HG03280 (cell line): ENCODE results near the gene SIRPB1.
"Not testable (repeated sequence)": the region's sequence is repeated elsewhere in the genome, so short reads cannot be mapped to it uniquely, and the experiment has no call there.

ENCODE experiments used
- ATAC-seq: cut with Tn5 transposase; IDR thresholded peaks from one replicate; pipeline ENCODE4 v1.9.1; 2021; ENCODE audit warnings: mild to moderate bottlenecking, moderate library complexity; ENCODE audit not compliant: unreplicated experiment

Gene SIRPB1

DNA sequence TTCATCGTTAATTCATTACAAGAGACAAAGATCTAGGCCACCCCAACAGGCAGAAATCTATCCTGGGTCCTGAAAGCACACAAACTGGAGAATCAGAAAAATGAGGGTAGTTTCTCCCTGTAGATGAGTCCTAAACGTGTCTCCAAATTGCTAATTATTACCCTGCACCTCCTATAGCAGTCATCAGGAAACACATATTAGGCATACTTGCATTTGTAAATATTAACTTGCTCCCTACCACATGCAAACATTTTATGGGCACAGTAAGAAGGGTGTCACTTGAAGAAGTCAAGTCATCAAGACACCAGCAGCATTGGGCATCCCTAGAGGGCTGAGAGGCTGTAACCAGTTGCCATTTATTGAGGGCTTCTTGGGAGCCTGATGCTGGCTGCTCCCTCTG is 17.9 kb upstream of the SIRPB1 start:
- ATAC-seq = no peak

DNA sequence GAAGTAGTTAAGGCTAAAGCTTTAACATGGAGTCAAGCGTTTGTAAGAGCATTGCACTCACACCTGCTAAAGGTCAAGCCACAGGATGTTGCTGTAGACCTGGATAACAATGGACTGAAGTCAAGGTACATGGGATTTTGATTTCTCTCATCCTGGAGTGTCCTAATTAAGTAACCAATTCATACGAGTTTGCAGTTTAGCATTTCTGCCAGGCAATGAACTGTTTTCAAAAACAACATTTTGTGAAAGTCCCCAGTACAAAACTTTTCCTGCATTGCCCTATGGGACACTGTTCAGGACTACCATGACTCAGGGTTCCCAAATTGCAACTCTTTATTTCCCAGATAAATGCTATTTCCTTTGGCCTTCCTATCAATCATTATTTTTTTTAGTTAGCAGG is 17.4 kb upstream of the SIRPB1 start:
- no peak for ATAC-seq

DNA sequence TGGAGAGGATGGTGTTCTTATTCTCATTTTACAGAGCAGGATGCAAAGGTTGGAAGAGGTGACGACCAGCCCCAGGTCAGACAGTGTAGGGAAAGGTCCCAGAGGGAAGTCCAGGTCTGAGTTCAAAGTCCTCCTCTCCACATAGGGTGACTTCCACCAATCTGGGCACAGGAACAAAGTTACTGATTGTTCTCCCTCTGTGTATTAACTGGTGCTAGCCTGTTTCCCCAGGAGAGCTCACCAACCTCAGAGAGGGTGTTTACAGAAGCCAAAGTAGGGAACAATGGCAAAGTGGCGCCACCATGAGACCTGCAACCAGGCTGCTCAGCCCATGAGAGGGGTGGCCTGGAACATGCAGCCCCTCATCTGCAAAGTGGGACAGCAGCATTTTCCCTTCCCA is 16.8 kb upstream of the SIRPB1 start:
- no peak for ATAC-seq

DNA sequence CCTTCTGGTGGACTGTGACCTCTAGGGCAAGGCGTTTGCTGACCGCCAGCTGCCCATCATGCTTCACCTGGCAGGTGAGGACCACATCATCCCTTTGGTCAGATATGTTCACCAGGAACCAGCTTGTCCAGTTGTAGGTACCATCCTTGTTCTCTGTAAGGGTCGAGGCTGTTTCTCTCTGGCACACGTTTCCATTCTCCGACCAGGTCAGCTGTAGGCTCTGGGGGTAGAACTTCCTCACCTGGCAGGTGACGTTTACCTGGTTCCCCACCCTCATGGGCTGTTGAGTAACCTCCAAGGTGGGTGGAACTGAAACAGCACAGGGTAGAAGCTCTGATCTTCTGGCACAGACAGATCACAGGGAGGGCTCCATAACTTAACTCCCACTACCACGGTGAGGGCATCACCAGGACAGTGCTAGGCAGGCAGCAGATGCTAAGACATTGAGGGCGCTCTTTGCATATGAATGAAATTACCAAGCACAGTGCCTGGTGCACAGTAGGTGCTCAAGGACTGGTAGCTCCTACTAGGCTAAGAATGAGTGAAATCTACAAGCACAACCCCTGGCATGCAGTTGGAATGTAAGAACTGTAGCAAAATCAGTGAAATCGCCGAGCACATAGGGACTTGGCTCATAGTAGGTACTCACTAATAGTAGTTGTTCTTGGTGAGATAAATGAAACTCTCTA is 15.6 kb upstream of the SIRPB1 start:
- no peak for ATAC-seq

DNA sequence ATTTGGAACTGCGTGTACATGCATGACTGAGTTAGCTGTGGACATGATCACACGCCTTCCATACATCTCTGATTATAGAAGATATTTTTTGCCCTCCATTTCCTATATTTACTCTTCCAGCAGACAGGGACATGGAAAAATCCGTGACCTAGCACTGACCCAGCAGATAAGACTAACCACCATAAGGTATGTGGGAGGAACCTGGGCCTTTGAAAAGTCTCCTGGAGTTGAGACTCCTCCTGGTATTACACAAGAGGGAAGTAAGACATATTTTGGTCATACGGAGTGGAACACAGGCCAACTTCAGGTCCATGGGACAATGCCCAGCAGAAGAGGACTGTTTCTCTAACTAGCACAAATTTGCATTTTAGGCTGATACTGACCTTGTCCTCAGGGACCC is 13.7 kb upstream of the SIRPB1 start:
- no peak for ATAC-seq

DNA sequence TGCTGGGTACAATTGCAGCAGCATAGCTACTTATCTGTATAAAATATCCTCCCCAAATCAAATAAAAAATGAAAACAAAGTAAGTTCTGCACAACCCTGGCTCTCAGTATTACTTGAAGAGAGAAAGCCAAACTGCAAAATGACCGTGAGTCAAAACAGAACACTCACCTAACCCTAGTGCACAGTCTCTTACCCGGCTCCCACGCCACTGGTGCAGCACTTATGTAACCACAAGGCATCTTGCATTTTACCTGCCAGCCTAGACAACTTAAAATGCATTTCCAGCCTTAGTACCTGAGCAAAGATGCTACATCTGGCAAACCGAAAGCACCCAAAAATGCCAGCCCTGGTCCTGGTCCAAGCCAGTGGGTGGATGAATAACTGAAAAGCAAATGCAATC is 12.4 kb upstream of the SIRPB1 start:
- ATAC-seq = no peak

DNA sequence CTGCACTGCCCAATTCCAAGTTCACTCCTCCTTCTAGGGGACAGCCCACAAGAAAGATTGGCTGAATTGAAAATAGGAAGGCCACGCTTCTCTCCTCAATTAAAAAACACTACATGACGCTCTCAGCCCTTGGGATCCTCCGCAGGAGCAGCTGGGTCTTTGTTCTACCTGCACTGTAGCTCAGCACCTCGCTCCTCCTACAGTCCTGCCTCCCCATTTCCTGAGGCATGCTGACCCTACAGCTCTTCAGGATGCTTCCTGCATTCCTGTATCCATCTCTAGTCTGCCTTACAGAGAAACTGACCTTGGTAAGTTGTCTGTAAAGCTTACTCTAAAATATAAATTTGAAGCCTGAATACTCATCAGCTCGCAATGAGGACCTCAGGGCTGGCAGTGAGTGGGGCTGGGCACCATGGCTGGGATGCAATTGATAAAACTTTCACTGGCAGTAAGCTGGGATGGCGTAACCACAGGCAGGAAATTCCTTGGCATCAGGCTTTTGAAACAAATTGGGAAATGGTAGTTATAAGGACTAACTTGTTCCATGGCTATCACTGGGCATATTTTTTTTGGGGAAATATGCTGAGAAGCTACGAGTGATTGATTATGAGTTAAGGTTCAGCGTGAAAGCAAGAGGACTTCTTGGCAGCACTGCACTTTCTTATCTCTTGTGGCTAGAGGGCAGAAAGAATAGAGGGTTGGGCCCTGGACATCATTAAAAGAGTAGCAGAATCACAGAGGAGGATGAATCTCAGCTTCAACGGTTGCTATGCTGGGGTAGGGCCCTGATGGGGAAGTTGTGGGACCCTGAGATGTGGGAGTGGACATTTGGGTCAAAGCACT is 11.7 kb upstream of the SIRPB1 start:
- no peak for ATAC-seq

DNA sequence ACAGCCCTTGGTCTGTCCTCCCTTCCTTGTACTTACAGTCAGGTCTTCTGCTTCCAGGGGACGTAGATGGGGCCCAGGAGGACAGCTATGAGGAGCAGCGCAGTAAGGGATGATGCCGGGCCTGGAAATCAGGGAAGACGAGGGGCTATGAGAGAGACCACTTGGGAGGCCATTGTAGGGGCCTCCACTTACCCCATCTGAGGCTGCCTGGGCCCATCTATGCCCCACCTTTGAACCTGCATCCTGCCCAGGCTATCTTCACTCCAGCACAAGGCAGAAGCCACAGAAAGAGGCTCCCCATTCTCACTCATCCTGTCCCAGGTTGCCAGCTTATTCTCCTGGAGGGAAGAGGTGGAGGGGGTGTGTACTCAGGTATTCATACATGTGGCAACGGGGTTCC is 10.4 kb upstream of the SIRPB1 start:
- ATAC-seq = no peak

DNA sequence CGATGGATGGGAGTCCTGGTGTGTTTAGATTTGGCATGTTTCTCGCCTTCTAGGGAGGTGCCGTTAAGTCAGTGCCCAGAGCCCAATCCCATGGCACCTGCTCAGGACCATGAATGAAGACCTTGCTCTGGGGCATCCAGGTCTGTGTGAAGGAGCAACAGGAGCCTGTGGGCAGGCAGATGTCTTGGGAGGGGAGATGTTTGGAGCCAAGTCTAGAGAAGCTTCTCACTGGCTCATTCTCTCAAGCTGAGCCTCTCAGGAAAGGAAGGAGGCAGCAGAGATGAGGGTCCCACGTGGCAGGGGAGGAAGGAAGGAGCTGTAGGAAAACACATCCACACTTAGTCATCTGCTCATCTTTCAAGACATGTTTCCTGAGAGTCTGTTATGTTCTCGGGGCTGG is 9.5 kb upstream of the SIRPB1 start:
- ATAC-seq = no peak

DNA sequence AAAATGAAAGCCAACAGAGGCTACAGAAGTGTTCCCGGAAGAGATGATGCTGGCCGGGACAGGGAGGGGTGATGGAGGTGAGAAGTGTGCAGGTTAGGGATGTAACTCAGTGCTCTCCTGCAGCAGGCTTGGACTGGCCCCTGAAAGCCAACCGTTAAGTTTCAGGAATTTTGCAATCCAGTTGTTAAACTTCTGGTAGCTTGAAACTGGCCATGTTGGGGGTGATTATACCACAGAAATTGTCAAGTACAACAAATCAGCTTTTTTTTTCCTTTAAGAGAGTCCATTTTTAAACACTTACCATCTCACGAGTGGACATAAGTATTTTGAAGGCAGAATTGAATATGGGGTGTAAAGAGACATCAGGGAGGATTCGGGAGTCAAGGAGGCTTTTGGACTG is 8.8 kb upstream of the SIRPB1 start:
- no peak for ATAC-seq

DNA sequence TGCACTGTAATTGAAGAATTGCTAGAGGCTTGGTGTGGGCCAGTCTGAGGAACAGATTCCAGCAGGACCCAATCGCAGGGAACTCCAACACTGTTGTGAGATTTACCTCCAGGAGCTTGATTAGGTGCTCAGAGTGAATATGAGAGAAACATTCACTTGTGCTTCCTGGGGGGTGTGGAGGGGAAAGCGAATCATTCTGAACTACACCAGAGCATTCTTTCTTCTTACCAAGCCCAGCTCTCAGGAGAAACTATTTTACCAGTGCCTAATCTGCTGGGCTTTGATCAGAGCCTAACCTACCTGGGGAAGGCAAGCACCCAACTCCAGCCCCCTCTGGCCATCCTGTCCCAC is 7.4 kb upstream of the SIRPB1 start:
- ATAC-seq = no peak

DNA sequence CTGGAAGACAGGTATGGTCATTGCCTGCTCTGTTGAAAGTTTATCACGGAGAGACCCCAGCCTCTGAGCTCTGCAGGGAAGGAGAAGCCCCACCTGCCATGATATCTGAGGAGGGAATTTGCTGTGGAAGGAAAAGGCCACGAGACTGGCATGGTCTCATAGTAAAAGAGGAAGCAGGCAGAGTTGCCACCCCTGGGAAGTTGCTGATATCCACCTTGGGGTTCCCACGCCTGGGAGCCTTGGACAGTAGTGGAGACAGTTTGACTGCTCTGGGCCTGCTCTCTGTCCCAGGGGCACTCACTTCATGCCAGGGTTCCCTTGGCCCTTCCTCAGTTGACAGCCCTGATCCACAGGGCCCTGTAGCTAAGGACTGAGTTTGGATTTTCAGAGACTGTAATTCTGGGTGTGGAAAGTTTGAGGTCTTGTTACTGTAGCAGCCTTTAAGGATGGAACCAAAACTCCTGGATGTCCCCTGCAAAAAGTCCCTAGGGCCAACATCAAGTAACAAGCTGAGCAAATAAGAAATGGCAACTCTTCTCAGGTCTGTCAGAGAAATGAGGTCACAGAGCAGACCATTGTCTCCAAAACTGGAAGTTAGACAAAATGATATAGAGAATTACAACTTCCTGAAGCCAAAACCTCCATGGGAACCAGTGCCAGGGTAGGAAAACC is 6.9 kb upstream of the SIRPB1 start:
- no peak for ATAC-seq

DNA sequence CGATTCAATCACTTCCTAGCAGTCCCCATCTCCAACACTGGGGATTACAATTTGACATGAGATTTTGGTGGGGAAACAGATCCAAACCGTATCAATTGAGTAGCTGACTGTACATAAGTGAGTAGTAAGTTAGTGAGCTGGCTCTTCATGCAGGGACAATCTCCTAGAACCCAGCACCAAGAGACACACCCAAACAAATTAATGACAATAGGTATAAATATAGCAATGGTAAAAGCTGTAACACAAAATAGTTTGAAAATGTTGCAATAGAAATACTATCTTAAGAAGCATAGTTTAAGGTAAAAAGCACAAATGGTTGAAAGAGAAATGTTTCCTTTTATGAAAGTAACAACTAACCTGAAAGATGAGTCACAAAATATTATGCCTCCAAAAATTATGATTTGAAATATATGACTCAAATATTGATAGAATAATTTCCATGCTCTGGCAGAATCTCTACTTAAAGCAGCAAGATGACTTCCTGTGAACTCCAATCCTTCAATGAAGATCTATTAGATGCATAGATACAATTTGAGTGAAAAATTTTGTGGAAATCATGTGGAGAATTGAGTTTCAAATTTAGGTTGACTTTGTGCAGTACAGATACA is 5.4 kb upstream of the SIRPB1 start:
- no peak for ATAC-seq

DNA sequence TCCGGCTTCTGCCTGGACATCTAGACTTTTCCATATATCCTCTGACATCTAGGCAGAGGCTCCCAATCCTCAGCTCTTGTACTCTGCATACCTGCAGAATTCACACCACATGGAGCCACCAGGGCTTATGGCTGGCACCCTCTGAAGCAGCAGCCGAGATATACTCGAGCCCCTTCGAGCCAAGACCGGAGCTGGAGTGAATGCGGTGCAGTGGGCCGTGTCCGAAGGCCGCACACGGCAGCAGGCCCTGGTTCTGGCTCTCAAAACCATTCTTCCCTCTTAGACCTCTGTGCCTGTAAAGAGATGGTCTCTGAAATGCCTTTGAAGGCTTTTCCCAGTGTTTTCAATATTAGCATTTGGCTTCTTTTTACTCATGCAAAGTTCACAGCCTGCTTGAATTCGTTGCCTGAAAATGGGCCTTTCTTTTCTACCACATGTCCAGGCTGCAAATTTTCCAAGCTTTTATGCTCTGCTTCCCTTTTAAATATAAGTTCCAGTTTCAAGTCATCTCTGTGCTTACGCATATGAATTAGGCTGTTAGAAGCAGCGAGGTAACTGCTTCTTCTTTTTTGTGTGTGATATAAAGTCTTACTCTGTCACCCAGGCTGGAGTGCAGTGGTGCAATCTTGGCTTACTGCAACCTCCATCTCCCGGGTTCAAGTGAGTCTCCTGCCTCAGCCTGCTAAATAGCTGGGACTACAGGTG is 3.8 kb upstream of the SIRPB1 start:
- ATAC-seq = no peak

DNA sequence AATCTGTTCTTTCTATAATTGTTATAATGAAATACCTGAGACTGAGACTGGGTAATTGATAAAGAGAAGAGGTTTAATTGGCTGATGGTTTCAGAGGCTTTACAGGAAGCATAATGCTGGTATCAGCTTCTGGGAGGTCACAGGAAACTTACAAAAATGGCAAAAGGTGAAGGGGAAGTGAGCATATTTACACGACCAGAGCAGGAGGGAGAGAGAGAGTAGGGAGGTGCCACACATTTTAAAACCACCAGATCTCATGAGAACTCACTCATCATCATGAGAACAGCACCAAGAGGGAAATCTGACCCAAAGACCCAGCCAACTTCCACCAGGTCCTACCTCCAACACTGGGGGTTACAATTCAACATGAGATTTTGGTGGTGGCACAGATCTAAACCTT is 2.6 kb upstream of the SIRPB1 start:
- no peak for ATAC-seq

DNA sequence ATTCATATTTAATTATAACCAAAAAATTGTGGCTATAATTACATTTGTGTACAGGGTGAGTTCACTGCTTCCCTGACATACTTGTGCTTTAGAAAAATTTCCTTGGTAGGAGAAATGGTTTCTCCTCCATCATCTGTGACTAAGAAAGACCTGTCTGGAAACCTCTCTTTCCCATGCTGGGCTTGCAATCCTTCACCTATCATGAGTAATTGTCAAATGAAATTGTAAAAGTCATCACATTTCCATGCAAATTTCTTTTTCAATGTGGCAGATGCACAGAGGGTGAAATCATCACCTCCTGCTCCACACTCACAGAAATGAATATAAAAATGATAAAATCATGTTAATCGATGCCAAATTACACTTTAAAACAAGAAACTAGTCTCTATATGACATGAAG is 1.5 kb upstream of the SIRPB1 start:
- ATAC-seq = no peak

DNA sequence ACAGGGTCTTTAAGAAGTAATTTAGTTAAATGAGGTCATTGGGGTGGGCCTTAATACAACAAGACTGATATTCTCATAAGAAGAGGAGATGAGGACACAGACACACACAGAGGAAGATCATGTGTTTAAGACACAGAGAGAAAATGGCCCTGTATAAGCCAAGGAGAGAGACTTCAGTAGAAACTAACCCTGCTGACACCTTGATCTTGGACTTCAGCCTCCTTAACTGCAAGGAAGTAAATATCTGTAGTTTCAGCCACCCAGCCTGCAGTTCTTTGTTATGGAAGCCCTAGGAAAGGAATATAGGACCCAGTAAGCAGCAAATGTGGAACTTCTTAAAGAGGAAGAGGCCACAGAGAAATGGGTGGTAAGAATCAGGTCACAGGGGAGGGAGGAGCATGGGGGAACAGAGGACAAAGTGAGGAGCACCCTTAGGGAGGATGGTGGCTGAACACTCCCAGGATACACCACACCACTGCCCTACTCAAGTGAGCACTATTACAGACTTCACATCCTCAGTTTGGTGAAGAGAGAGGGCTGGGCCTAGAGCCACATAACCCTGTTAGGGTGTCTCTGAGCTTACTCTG is 762 bp downstream of the SIRPB1 start:
- ATAC-seq = no peak

DNA sequence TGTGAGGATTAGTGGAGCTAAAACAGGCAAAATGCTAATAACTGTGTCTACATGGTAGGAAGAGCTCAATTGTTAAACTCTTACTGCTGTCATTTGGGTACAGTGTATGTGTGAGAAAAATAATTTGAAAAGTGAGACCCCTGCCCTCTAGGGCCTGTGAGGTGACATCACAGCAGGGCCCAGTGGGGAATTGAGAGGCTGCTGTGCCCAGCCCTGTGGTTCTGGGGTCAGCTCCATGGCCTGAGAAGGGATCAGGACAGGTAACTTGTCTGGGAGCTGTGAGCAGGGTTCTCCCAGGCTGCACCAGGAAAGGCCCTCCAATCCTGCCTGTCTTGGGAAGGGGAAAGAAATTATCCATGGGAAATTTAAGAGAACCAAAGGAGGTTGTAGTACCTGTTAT is 1.3 kb downstream of the SIRPB1 start:
- ATAC-seq = no peak

DNA sequence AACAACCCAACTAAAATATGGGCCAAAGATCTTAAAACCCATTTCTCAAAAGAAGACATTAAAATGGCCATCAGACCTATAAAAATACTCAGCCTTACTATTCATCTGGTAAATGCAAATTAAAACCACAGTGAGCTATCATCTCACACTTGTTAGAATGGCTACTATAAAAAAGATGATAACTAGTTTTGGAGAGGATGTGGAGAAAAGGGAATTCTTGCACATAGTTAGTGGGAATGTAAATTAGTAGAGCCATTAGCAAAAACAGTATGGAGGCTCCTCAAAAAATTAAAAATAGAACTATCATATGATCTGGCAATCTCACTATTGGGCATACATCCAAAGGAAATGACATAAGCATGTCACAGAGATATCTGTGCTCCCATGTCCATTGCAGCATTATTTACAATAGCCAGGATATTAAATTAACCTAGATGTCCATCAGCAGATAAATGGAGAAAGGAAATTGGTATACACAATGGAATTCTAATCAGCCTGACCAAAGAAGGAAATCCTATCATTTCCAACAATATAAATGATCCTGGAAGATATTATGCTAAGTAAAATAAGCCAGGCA is 2.9 kb downstream of the SIRPB1 start:
- no peak for ATAC-seq

DNA sequence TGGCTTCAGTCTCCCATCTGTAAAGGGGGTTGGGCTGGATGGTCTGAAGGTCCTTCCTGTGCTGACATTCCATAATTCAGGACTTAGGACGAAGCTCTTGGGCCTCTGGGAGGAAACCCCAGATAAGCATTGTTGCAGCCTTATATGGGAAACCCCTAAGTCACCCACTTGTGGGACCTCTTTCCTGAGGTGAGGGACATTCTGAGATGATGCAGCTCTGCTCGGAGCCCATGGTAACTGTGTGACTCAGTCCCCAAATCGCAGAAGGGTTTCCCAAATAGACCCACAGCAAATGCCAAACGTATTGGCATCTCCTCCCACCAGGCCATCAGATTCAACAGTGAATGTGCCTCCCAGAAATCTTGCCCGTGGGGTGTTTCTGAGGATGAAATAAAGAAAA is 9.4 kb downstream of the SIRPB1 start:
- not testable (repeated sequence) for ATAC-seq
